Liver (tissue), 3 donors: ENCODE measurements around the gene GYG2.

Source experiments
- CTCF ChIP-seq: fragments of 150-350 bp; IDR thresholded peaks from 2 replicates; pipeline ENCODE4 v1.5.1; 2017; ENCODE audit warnings: improper control_type of control experiment, low read depth, low read length; ENCODE audit not compliant: missing input control
- EGR1 ChIP-seq, 2 donors: IDR thresholded peaks; 2 replicates each; pipeline ENCODE4 v1.6.1; 2016 to 2018; ENCODE audit warnings: antibody characterized with exemption in 2 of 2, low read depth in 2 of 2
- GABPA ChIP-seq, 2 donors: IDR thresholded peaks in 1 of 2; conservative IDR thresholded peaks in 1 of 2; 2 replicates each; pipeline ENCODE4 v1.6.1; 2016; ENCODE audit warnings: antibody characterized with exemption in 2 of 2, mild to moderate bottlenecking in 1 of 2, moderate library complexity in 1 of 2
- HNF4A ChIP-seq, 2 donors: conservative IDR thresholded peaks; 2 replicates each; pipeline ENCODE4 v1.6.1; 2016; ENCODE audit warnings: antibody characterized with exemption in 2 of 2, mild to moderate bottlenecking in 2 of 2
- HNF4G ChIP-seq: IDR thresholded peaks from 2 replicates; pipeline ENCODE4 v1.6.1; 2016; ENCODE audit warnings: antibody characterized with exemption
- JUND ChIP-seq, 2 donors: IDR thresholded peaks; 2 replicates each; pipeline ENCODE4 v1.6.1; 2016; ENCODE audit warnings: antibody characterized with exemption in 2 of 2
- RAD21 ChIP-seq, 2 donors: IDR thresholded peaks; 2 replicates each; pipeline ENCODE4 v1.6.1; 2016; ENCODE audit warnings: antibody characterized with exemption in 2 of 2, mild to moderate bottlenecking in 2 of 2
- SP1 ChIP-seq: IDR thresholded peaks from 2 replicates; pipeline ENCODE4 v1.6.1; 2018; ENCODE audit warnings: antibody characterized with exemption, mild to moderate bottlenecking
- TAF1 ChIP-seq: conservative IDR thresholded peaks from 2 replicates; pipeline ENCODE4 v1.6.1; 2016; ENCODE audit warnings: antibody characterized with exemption, mild to moderate bottlenecking
- YY1 ChIP-seq: IDR thresholded peaks from 2 replicates; pipeline ENCODE4 v1.6.1; 2016; ENCODE audit warnings: antibody characterized with exemption, mild to moderate bottlenecking
- TF ChIP-seq, protein P1 (sequence below): IDR thresholded peaks from 2 replicates; pipeline ENCODE4 v1.6.1; 2016; ENCODE audit warnings: antibody characterized with exemption, mild to moderate bottlenecking
- TF ChIP-seq, protein P2 (sequence below): IDR thresholded peaks from 2 replicates; pipeline ENCODE4 v1.6.1; 2016; ENCODE audit warnings: antibody characterized with exemption
- donor health status: healthy.
- donor health status: healthy.

DNA sequence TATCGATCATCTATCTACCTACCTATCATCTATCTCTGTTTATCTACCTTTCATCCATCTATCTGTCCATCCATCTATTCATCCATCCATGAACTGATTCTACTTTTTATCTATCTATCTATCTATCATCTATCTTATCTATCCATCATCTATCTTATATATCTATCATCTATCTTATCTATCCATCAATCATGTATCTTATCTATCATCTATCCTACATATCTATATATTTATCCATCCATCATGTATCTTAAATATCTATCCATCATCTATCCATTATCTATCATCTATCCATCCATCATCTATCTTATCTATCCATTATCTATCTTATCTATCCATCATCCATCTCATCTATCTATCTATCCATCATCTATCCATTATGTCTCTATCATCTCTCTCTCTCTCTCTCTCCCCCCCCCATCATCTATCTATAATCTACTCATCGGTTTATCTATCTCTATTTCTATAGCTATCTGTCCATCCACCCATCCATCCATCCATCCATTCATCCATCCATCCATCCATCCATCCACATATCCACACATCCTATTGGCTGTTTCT is 79.5 kb downstream of the GYG2 start:
- no peak for TF ChIP-seq CTCF
- no peak for TF ChIP-seq SP1
- TF ChIP-seq, protein P1, sequence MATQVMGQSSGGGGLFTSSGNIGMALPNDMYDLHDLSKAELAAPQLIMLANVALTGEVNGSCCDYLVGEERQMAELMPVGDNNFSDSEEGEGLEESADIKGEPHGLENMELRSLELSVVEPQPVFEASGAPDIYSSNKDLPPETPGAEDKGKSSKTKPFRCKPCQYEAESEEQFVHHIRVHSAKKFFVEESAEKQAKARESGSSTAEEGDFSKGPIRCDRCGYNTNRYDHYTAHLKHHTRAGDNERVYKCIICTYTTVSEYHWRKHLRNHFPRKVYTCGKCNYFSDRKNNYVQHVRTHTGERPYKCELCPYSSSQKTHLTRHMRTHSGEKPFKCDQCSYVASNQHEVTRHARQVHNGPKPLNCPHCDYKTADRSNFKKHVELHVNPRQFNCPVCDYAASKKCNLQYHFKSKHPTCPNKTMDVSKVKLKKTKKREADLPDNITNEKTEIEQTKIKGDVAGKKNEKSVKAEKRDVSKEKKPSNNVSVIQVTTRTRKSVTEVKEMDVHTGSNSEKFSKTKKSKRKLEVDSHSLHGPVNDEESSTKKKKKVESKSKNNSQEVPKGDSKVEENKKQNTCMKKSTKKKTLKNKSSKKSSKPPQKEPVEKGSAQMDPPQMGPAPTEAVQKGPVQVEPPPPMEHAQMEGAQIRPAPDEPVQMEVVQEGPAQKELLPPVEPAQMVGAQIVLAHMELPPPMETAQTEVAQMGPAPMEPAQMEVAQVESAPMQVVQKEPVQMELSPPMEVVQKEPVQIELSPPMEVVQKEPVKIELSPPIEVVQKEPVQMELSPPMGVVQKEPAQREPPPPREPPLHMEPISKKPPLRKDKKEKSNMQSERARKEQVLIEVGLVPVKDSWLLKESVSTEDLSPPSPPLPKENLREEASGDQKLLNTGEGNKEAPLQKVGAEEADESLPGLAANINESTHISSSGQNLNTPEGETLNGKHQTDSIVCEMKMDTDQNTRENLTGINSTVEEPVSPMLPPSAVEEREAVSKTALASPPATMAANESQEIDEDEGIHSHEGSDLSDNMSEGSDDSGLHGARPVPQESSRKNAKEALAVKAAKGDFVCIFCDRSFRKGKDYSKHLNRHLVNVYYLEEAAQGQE: no peak
- no peak for TF ChIP-seq HNF4A (conservative IDR thresholded peaks at IDR 0.05)
- TF ChIP-seq JUND (IDR thresholded peaks at IDR 0.05): no peak
- no peak for TF ChIP-seq HNF4G
- no peak for TF ChIP-seq GABPA (IDR thresholded peaks at IDR 0.05 in 1 of 2, conservative IDR thresholded peaks at IDR 0.05 in 1 of 2)
- TF ChIP-seq RAD21 (IDR thresholded peaks at IDR 0.05): no peak
- no peak for TF ChIP-seq YY1
- TF ChIP-seq TAF1: no peak
- TF ChIP-seq, protein P2, sequence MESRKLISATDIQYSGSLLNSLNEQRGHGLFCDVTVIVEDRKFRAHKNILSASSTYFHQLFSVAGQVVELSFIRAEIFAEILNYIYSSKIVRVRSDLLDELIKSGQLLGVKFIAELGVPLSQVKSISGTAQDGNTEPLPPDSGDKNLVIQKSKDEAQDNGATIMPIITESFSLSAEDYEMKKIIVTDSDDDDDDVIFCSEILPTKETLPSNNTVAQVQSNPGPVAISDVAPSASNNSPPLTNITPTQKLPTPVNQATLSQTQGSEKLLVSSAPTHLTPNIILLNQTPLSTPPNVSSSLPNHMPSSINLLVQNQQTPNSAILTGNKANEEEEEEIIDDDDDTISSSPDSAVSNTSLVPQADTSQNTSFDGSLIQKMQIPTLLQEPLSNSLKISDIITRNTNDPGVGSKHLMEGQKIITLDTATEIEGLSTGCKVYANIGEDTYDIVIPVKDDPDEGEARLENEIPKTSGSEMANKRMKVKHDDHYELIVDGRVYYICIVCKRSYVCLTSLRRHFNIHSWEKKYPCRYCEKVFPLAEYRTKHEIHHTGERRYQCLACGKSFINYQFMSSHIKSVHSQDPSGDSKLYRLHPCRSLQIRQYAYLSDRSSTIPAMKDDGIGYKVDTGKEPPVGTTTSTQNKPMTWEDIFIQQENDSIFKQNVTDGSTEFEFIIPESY: no peak
- no peak for TF ChIP-seq EGR1 (IDR thresholded peaks at IDR 0.05; ENCODE audit: low read depth in 2 of 2)
